GM19397 (cell line): Measurements from ENCODE around the gene RPS27A.
A peak's percentile ranks its signal among the peaks of the same experiment; 100 is the strongest.
"Not testable (repeated sequence)": the region's sequence is repeated elsewhere in the genome, so short reads cannot be mapped to it uniquely, and the experiment has no call there.

Experiments used
- ATAC-seq: cut with Tn5 transposase; IDR thresholded peaks from one replicate; pipeline ENCODE4 v1.9.1; 2021; ENCODE audit warnings: mild to moderate bottlenecking, moderate library complexity; ENCODE audit not compliant: unreplicated experiment

RPS27A gene

DNA sequence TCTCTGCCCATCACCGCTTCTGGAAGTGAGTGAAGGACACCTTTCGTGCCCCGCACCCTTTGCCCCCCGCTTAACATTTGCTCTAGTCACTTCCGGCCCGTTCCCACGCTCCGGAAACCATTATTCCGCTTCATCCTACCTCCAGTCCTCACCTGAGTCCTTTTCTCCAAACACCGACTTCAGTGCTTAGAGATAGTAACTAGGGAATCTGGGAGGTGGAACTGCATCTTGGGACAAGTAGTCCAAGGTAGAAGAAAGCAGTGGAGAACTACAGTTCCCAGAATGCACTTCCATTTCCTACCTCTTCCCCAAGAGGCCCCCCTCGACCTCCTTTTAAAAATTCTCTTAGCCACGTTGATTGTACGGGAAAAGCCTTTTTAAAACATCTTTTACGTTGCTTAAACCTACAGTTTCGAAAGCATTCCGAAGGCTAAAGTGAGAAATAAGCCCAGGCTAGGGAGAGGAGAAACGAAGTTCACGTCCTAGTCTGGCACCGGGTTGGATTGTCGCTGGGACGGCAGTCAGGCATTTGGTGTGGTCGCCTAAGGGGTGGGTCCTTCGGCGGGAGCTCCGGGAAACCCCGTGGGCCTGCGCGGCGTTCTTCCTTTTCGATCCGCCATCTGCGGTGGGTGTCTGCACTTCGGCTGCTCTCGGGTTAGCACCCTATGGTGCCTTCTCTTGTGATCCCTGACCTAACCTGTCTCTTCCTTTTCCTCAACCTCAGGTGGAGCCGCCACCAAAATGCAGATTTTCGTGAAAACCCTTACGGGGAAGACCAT lies at the start of gene RPS27A, which contains the start of gene CLHC1:
Gene RPS27A (plus strand): TSS at position 605 of the 779 bp plus-strand sequence. CDS start 137 bp downstream, at position 742.
Gene CLHC1 (minus strand): TSS at position 210 of the 779 bp plus-strand sequence. CDS start 9,882 bp downstream, outside the sequence.
- ATAC-seq: peak; percentile 80

GRCh38 chr2:55186837-55187236 lies 45.7 kb upstream of the RPS27A start:
- not testable (repeated sequence) for ATAC-seq

- ATAC-seq: not testable (repeated sequence)
Observed at GRCh38 chr2:55191888-55192287, 40.6 kb upstream of the RPS27A start.

DNA sequence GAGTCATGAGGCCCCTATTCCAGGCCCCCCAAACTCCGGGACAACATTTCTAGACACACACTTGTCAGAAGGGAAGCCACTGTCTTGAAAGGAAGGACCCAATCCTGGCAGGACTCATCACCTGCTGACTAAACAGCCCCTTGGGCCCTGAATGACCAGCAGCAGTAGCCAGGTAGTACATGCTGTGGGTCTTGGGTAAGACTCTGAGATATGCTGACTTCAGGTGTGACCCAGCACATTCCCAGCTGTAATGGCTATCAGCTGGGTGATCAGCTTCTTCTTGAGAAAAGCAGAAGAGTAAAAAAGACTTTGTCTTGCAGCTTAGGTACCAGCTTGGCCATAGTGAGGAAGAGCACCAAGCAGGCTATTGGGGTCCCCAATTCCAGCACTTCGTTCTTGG lies 36.0 kb upstream of the RPS27A start:
- no peak for ATAC-seq

DNA sequence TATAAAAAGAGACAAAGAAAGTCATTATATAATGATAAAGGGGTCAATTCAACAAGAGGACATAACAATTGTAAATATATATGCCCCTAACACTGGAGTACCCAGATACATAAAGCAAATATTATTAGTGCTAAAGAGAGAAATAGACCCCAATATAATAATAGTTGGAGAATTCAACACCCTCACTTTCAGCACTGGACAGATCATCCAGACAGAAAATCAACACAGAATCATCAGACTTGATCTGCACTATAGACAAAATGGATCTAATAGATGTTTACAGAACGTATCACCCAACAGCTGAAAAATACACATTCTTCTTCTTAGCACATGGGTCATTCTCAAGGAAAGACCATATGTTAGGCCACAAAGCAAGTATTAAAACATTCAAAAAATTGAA lies 32.1 kb upstream of the RPS27A start:
- no peak for ATAC-seq

DNA sequence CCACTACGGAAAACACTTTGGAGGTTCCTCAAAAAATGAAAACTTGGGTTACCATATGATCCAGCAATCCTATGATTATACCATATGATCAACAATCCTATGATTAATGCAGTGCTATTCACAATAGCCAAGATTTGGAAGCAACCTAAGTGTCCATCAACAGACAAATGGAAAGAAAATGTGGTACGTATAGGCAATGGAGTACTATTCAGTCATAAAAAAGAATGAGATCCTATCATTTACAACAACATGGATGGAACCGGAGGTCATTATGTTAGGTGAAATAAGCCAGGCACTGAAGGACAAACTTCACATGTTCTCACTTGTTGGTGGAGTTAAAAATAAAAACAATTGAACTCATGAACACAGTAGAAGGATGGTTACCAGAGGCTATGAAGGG lies 28.0 kb upstream of the RPS27A start:
- no peak for ATAC-seq

DNA sequence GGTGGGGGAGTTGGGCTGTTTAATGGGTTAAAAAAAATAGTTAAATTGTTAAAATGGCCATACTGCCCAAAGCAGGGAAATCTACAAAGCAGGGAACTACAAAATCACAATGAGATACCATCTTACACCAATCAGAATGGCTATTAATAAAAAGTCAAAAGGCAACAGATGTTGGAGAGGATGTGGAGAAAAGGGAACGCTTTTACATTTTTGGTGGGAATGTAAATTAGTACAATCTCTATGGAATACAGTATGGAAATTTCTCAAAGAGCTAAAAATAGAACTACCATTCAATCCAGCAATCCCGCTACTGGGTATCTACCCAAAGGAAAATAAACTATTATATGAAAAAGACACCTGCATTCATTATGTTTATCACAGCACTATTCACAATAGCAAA lies 27.5 kb upstream of the RPS27A start:
- ATAC-seq: no peak

DNA sequence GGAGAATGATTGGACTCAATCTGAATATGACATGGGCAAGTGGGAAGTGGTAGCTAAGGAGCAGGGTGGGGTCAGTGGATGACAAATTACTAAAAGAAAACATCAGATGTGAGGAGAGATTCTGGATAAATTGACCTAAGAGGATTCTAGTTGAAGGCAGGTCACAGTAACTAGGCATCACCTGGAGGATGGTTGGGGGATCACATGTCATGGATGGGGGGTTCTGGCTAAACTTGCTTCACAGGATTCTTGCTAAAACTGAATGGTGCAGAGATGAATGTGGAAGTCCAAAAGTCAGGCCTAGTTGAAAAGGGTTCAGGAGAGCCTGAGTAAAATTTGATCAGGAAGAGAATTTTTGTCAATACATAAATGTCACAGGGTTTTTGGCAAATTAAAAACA lies 18.7 kb upstream of the RPS27A start:
- no peak for ATAC-seq

GRCh38 chr2:55223958-55224760 lies 8.3 kb upstream of the RPS27A start:
- no peak for ATAC-seq

DNA sequence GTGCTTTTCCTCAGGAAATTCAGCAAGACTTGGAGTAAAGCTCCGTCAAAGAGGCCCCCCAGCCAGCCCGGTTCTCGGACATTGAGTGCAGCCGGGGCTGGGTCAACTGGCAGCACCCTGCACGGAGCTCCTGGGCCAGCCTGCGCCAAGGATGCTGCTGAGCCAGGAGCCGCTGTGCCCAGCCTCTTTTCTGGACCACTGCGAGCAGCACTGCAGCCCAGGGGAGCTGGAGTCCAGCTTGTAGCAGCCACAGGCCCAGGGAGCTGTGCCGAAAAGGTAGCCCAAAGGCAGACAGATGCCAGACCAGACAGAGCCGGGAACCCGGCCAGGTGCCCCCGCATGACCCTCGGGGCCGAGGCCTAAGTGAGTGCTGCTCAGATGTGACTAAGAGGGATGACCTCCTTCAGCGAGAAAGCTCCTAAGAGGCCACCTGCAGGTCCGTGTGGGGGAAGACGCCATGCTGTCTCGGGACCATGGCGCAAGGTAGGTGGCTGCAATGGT lies 7.7 kb upstream of the RPS27A start:
- ATAC-seq: no peak

DNA sequence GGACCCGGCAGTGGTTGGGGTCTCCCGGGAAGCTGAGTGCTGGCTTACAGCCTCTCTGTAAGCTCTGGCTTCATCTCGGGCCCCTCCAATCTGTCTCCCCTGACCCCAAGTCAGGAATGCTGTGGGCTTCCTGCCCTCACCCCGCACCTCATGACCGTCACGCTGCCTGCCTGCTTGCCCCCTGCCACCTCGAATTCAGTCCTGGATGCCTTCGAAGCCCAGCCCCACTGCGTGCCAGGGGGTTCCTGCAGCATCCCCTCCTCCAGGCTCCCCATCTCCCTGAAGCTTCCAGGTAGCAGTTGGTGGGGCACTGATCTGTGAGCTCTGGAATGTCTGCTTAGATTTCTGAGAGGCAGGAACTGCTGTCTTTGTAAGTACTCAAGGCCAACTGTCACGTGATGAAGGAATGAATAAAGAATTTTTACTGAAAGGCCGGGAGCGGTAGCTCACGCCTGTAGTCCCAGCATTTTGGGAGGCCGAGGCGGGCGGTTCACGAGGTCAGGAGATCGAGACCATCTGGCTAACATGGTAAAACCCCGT lies 6.9 kb upstream of the RPS27A start:
- no peak for ATAC-seq

DNA sequence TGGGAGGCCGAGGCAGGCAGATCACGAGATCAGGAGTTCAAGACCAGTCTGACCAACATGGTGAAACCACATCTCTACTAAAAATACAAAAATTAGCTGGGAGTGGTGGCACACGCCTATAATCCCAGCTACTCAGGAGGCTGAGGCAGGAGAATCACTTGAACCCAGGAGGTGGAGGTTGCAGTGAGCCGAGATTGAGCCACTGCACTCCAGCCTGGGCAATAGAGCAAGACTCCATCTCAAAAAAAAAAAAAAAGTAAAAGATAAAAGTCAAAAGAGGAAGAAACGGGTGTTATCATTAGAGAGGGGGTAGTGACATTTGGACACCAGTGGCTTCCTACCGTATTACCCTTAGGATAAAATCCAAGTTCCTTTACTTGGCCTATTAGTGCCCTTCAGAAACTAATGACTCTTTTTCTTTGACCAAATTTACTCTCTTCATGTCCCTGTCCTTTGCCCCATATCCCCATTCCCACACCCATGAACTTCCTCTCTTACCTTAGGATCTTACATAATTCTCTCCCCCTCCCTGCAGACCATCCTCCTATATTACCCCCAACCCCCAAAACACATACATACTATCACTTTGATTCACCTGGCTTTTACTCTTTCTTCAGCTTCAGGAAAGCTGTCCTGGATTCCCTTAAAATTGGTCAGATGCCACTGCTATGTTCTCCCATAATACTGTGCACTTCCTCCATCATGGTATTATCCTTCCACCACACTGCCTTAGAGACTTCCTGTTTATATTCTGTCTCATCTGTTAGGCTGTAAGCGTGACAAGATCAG lies 4.9 kb upstream of the RPS27A start:
- ATAC-seq: not testable (repeated sequence)

GRCh38 chr2:55228226-55228563 lies 4.3 kb upstream of the RPS27A start:
- ATAC-seq: no peak

DNA sequence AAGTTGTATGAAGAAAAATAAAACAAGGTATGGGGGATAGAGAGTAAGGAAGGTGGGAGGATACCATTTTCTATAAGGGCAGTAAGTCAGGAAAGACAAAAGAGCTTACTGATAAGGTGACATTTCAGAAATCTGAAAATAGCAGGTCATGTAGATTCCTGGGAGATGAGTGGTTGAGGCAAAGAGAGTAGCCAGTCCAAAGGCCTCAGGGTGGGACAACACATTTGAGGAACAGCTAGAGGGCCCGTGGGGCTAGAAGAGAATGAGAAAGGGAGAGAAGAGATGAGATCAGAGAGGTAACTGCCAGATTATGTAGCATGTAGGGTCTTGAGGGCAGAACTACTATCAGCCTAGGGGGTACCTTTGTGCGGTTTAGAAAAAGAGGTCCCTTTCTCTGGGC lies 3.3 kb upstream of the RPS27A start:
- no peak for ATAC-seq

GRCh38 chr2:55230551-55230950 lies 1.9 kb upstream of the RPS27A start:
- ATAC-seq: no peak

DNA sequence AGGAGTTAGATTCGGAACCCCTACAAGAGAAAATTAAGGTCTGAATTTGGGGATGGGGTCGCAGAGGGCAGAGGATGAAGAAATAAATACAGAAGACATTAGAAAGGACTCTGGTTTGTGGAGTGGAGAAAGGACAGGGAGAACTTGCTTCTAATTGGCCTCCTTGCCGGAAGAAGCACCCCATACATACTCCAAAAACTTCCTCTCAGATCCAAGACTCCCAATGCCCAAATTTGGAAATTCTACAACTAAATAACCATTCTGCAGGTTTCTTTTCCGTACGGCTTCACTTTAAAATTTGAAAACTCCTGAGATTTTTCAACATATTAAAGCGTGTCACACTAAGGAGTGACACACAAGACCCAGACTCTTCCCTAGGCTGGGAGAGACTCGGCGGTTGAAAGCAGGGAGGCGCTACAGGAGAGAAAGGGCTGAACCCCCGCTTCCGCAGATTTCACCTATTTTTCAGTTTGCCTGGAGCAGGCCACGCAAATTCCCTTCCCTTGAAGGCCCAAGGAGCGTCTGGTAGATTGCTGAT lies 873 bp upstream of the RPS27A start:
- no peak for ATAC-seq

DNA sequence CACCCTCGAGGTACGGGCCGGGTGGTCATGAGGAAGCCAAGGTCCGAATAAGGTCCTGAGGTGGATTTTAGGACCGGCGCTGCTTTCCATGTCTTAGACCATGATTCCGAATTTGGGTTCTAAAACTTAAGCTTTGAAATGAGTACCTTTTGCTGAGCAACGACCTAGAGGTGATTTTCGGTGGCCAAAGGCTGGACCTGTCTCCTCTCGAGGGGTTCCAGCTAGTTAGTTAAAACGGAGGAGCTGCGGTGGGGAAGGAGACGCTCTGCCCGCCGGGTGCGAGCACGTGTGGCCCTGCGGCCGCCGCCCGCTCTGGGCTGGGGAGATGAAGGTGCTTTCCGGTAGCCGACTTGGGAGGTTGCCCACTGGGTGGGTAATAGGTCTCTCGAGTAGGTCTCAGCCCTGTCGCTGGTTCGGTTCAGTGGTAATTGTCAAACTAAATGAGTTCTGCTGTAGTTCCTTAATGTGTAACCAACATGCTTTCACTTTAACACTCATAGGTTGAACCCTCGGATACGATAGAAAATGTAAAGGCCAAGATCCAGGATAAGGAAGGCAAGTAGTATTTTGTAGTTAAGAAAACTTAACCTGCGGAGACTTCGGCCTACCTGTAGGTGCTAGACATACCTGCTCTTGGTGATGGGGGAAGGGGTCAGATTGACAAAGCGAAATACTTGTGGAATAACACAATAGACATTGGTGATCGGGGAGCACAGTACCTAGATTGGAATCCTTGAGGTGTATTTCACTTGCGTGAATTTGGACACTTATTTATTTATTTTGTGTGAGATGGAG lies 572 bp downstream of the RPS27A start:
- peak; percentile 39 for ATAC-seq

DNA sequence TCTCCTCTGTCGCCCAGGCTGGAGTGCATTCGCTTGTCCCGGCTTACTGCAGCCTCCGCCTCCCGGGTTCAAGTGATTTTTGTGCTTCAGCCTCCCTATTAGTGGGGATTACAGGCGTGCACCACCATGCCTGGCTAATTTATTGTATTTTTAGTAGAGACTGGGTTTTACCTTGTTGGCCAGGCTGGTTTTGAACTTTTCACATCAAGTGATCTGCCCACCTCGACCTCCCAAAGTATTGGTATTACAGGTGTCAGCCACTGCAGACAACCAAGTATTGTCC lies 1.1 kb downstream of the RPS27A start:
- no peak for ATAC-seq

GRCh38 chr2:55235724-55236538 lies 3.4 kb downstream of the RPS27A start:
- ATAC-seq: no peak
